ENCODE data around the gene UBE2J2. TPM values are rescaled to one million over a fixed set of nuclear protein-coding genes. Genes with fewer than 3 reads are reported as not detected.

The UBE2J2 gene
- total and polyA plus RNA-seq, 2 experiments from 2014 or later = 49.7 to 63.5 TPM

GRCh38 chr1:1285611-1286311, 12.1 kb upstream of the UBE2J2 start:
- no peak overlapping the region for H3K4me2 ChIP-seq (ENCODE audit: unreplicated experiment)
- 54 to 59% methylated on average over 31 to 34 of the region's 37 CpGs for WGBS, 2 experiments (ENCODE audit: low coverage in 1 of 2, low lambda C conversion rate in 2 of 2, missing lambda C conversion rate in 2 of 2)
- DNase-seq = no peak

GRCh38 chr1:1285102-1285571, 11.5 kb upstream of the UBE2J2 start:
- Histone ChIP-seq H2AFZ (no peak overlapping the region), H3K9me2 (ENCODE audit: insufficient read depth) (no peaks in the 10 kb centered on the region), H3K4me1 (ENCODE audit: insufficient read depth) (no peaks in the 10 kb centered on the region), H3F3A (ENCODE audit: insufficient read depth) (no peaks in the 10 kb centered on the region), H4K20me1 (ENCODE audit: insufficient read depth) (no peaks in the 10 kb centered on the region), H3K36me3 (ENCODE audit: low read depth) (no peaks in the 10 kb centered on the region), H3K9ac (no peak overlapping the region), H3K27me3 (replicated peaks; ENCODE audit: insufficient read depth) (no peaks in the 10 kb centered on the region), H3K4me3 (no peak overlapping the region), H3K4me2 (ENCODE audit: unreplicated experiment) (no peak overlapping the region), H3K9me3 (ENCODE audit: low read depth) (no peaks in the 10 kb centered on the region), H3K27ac (no peak overlapping the region), H3K79me2 (ENCODE audit: insufficient read depth) (no peaks in the 10 kb centered on the region)
- no peak for TF ChIP-seq EZH2 (IDR thresholded peaks at IDR 0.05; ENCODE audit: insufficient read depth, poor library complexity, severe bottlenecking)
- TF ChIP-seq EZH2phosphoT487 (IDR thresholded peaks at IDR 0.05; ENCODE audit: insufficient read depth, low read depth) = no peak
- 90% methylated on average over 13 to 22 of the region's 22 CpGs for WGBS, 2 experiments (ENCODE audit: low coverage in 1 of 2, low lambda C conversion rate in 2 of 2, missing lambda C conversion rate in 2 of 2)
- no peak for DNase-seq
- in situ Hi-C loops (cut with MboI) = no loop called here

More at GRCh38 chr1:1285611-1286311, 12.1 kb upstream of the UBE2J2 start:
- Histone ChIP-seq H3F3A (ENCODE audit: insufficient read depth) (no peaks in the 10 kb centered on the region), H3K27ac (no peak overlapping the region), H4K20me1 (ENCODE audit: insufficient read depth) (no peaks in the 10 kb centered on the region), H3K79me2 (ENCODE audit: insufficient read depth) (no peaks in the 10 kb centered on the region), H3K9me3 (ENCODE audit: low read depth) (no peaks in the 10 kb centered on the region), H3K4me1 (ENCODE audit: insufficient read depth) (no peaks in the 10 kb centered on the region), H2AFZ (no peak overlapping the region), H3K27me3 (replicated peaks; ENCODE audit: insufficient read depth) (no peaks in the 10 kb centered on the region), H3K9ac (no peak overlapping the region), H3K36me3 (ENCODE audit: low read depth) (no peaks in the 10 kb centered on the region), H3K9me2 (ENCODE audit: insufficient read depth) (no peaks in the 10 kb centered on the region), H3K4me3 (no peak overlapping the region)
- in situ Hi-C loops (cut with MboI) = no loop called here
- no peak for TF ChIP-seq EZH2phosphoT487 (IDR thresholded peaks at IDR 0.05; ENCODE audit: insufficient read depth, low read depth)
- TF ChIP-seq EZH2 (IDR thresholded peaks at IDR 0.05; ENCODE audit: insufficient read depth, poor library complexity, severe bottlenecking) = no peak

GRCh38 chr1:1284221-1285101, 10.8 kb upstream of the UBE2J2 start:
- in situ Hi-C loops (cut with MboI) = no loop called here

GRCh38 chr1:1283821-1284220, 10.2 kb upstream of the UBE2J2 start:
- Histone ChIP-seq H3K27ac (no peak overlapping the region), H3K4me1 (ENCODE audit: insufficient read depth) (no peaks in the 10 kb centered on the region), H3K9me2 (ENCODE audit: insufficient read depth) (no peaks in the 10 kb centered on the region), H3F3A (ENCODE audit: insufficient read depth) (no peaks in the 10 kb centered on the region), H3K79me2 (ENCODE audit: insufficient read depth) (no peaks in the 10 kb centered on the region), H3K9ac (no peak overlapping the region), H4K20me1 (ENCODE audit: insufficient read depth) (no peaks in the 10 kb centered on the region), H3K36me3 (ENCODE audit: low read depth) (no peaks in the 10 kb centered on the region), H3K4me2 (ENCODE audit: unreplicated experiment) (no peak overlapping the region), H3K27me3 (replicated peaks; ENCODE audit: insufficient read depth) (no peaks in the 10 kb centered on the region), H3K4me3 (no peak overlapping the region), H2AFZ (no peak overlapping the region), H3K9me3 (ENCODE audit: low read depth) (no peaks in the 10 kb centered on the region)
- DNase-seq = peak; percentile 70
- WGBS, 2 experiments (ENCODE audit: low coverage in 1 of 2, low lambda C conversion rate in 2 of 2, missing lambda C conversion rate in 2 of 2) = 9% methylated on average over 7 to 8 of the region's 9 CpGs
- in situ Hi-C loops (cut with MboI) = no loop called here
- TF ChIP-seq EZH2 (IDR thresholded peaks at IDR 0.05; ENCODE audit: insufficient read depth, poor library complexity, severe bottlenecking) (no peak), EZH2phosphoT487 (IDR thresholded peaks at IDR 0.05; ENCODE audit: insufficient read depth, low read depth) (no peak)

More at GRCh38 chr1:1284221-1285101, 10.8 kb upstream of the UBE2J2 start:
- 67 to 73% methylated on average over 25 to 31 of the region's 32 CpGs for WGBS, 2 experiments (ENCODE audit: low coverage in 1 of 2, low lambda C conversion rate in 2 of 2, missing lambda C conversion rate in 2 of 2)
- Histone ChIP-seq H3K4me1 (ENCODE audit: insufficient read depth) (no peaks in the 10 kb centered on the region), H3K4me2 (ENCODE audit: unreplicated experiment) (no peak overlapping the region), H4K20me1 (ENCODE audit: insufficient read depth) (no peaks in the 10 kb centered on the region), H3K9ac (no peak overlapping the region), H3K9me3 (ENCODE audit: low read depth) (no peaks in the 10 kb centered on the region), H2AFZ (no peak overlapping the region), H3K27ac (no peak overlapping the region), H3F3A (ENCODE audit: insufficient read depth) (no peaks in the 10 kb centered on the region), H3K9me2 (ENCODE audit: insufficient read depth) (no peaks in the 10 kb centered on the region), H3K4me3 (no peak overlapping the region), H3K36me3 (ENCODE audit: low read depth) (no peaks in the 10 kb centered on the region), H3K79me2 (ENCODE audit: insufficient read depth) (no peaks in the 10 kb centered on the region), H3K27me3 (replicated peaks; ENCODE audit: insufficient read depth) (no peaks in the 10 kb centered on the region)
- no peak for TF ChIP-seq EZH2phosphoT487 (IDR thresholded peaks at IDR 0.05; ENCODE audit: insufficient read depth, low read depth)
- TF ChIP-seq EZH2 (IDR thresholded peaks at IDR 0.05; ENCODE audit: insufficient read depth, poor library complexity, severe bottlenecking) = no peak
- DNase-seq = no peak
